ENCODE measurements around the gene RAC3. TPM values are rescaled to one million over a fixed set of nuclear protein-coding genes. Genes with fewer than 3 reads are reported as not detected.

The RAC3 gene
- polyA plus RNA-seq, 1 experiment: 11.5 TPM

DNA sequence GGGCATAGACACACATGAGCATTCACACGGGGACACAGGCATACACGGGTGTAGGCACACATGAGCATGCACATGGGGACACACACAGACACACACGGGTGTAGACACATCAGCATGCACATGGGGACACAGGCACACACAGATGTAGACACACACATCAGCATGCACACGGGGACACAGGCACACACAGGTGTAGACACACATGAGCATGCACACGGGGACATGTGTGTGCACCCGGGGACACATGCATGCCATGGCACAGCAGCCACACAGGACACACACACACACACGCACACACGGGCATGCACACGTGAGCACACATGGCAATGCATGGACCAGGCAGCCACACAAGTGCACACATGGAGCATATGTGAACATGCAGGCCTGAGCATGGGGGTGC is 11.2 kb downstream of the RAC3 start:
- ChIA-PET CTCF (interaction anchor here (1.2 kb wide), 1 partner anchor 22 kb away, joined by 3 read pairs; no protein-coding TSS in a partner anchor), POLR2A (no interaction called here)
- no peaks in the 10 kb centered on the region for H3K27me3 ChIP-seq (ENCODE audit: control insufficient read depth, insufficient read depth, low read length)
- TF ChIP-seq, protein P1, sequence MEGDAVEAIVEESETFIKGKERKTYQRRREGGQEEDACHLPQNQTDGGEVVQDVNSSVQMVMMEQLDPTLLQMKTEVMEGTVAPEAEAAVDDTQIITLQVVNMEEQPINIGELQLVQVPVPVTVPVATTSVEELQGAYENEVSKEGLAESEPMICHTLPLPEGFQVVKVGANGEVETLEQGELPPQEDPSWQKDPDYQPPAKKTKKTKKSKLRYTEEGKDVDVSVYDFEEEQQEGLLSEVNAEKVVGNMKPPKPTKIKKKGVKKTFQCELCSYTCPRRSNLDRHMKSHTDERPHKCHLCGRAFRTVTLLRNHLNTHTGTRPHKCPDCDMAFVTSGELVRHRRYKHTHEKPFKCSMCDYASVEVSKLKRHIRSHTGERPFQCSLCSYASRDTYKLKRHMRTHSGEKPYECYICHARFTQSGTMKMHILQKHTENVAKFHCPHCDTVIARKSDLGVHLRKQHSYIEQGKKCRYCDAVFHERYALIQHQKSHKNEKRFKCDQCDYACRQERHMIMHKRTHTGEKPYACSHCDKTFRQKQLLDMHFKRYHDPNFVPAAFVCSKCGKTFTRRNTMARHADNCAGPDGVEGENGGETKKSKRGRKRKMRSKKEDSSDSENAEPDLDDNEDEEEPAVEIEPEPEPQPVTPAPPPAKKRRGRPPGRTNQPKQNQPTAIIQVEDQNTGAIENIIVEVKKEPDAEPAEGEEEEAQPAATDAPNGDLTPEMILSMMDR (IDR thresholded peaks at IDR 0.05; ENCODE audit: insufficient read depth, low read depth, low read length): no peak
- H3K36me3 ChIP-seq (ENCODE audit: control insufficient read depth, insufficient read depth, low read length): peaks cover 1% of the 10 kb centered on the region
- H3K4me3 ChIP-seq (ENCODE audit: low read depth, low read length): no peak overlapping the region
- DNase-seq (ENCODE audit: low read depth): no peak

GRCh38 chr17:82043507-82043906 is 12.0 kb downstream of the RAC3 start:
- POLR2A ChIA-PET: no interaction called here
- TF ChIP-seq, protein P1 (IDR thresholded peaks at IDR 0.05; ENCODE audit: insufficient read depth, low read depth, low read length): no peak
- no peaks in the 10 kb centered on the region for H3K27me3 ChIP-seq (ENCODE audit: control insufficient read depth, insufficient read depth, low read length)
- DNase-seq (ENCODE audit: low read depth): no peak
- peaks cover 8% of the 10 kb centered on the region for H3K36me3 ChIP-seq (ENCODE audit: control insufficient read depth, insufficient read depth, low read length)
- no peak overlapping the region for H3K4me3 ChIP-seq (ENCODE audit: low read depth, low read length)
- CTCF ChIA-PET: interaction anchor here (1.2 kb wide), 1 partner anchor 23 kb away, joined by 3 read pairs; no protein-coding TSS in a partner anchor

- no peaks in the 10 kb centered on the region for H3K27me3 ChIP-seq (ENCODE audit: control insufficient read depth, insufficient read depth, low read length)
- no peak for DNase-seq (ENCODE audit: low read depth)
- ChIA-PET POLR2A (no interaction called here), CTCF (interaction anchor here (1.9 kb wide), 1 partner anchor 8 kb away, joined by 5 read pairs; the partner anchor contains the start of gene DCXR)
- H3K36me3 ChIP-seq (ENCODE audit: control insufficient read depth, insufficient read depth, low read length): peaks cover 20% of the 10 kb centered on the region
- H3K4me3 ChIP-seq (ENCODE audit: low read depth, low read length): no peak overlapping the region
- TF ChIP-seq, protein P1 (IDR thresholded peaks at IDR 0.05; ENCODE audit: insufficient read depth, low read depth, low read length): no peak
Measured at GRCh38 chr17:82045936-82046484, 14.5 kb downstream of the RAC3 start.

GRCh38 chr17:82046903-82047302 is 15.4 kb downstream of the RAC3 start:
- no peak overlapping the region for H3K4me3 ChIP-seq (ENCODE audit: low read depth, low read length)
- CTCF ChIA-PET: interaction anchor here (1.9 kb wide), 1 partner anchor 9 kb away, joined by 5 read pairs; the partner anchor contains the start of gene DCXR
- DNase-seq (ENCODE audit: low read depth): no peak
- TF ChIP-seq, protein P1 (IDR thresholded peaks at IDR 0.05; ENCODE audit: insufficient read depth, low read depth, low read length): no peak
- no peaks in the 10 kb centered on the region for H3K27me3 ChIP-seq (ENCODE audit: control insufficient read depth, insufficient read depth, low read length)
- POLR2A ChIA-PET: no interaction called here
- H3K36me3 ChIP-seq (ENCODE audit: control insufficient read depth, insufficient read depth, low read length): peaks cover 20% of the 10 kb centered on the region

- DNase-seq (ENCODE audit: low read depth): no peak
- H3K4me3 ChIP-seq (ENCODE audit: low read depth, low read length): no peak overlapping the region
- TF ChIP-seq, protein P1 (IDR thresholded peaks at IDR 0.05; ENCODE audit: insufficient read depth, low read depth, low read length): no peak
- peaks cover 20% of the 10 kb centered on the region for H3K36me3 ChIP-seq (ENCODE audit: control insufficient read depth, insufficient read depth, low read length)
- H3K27me3 ChIP-seq (ENCODE audit: control insufficient read depth, insufficient read depth, low read length): no peaks in the 10 kb centered on the region
- POLR2A ChIA-PET: no interaction called here
- CTCF ChIA-PET: interaction anchor here (0.6 to 1.9 kb wide), 2 partner anchors 10 to 111 kb away, joined by 3 to 5 read pairs; partner anchors contain the start of gene DCXR
Measured at GRCh38 chr17:82047379-82047778, 15.9 kb downstream of the RAC3 start.

All from BJ (cell line).